HL-60 (cell line): Measurements from ENCODE around the gene CNOT8.

Experiments used
- DNase-seq, 2 experiments: peaks; one replicate each; pipeline ENCODE4 v3.0.0-alpha.2; 2010 to 2020; ENCODE audit warnings: low read depth in 1 of 2, low spot score in 1 of 2
- H3K27ac ChIP-seq: fragments of 250-450 bp; sonication (Bioruptor Pico); replicated peaks from 2 replicates; pipeline ENCODE4 v1.5.1; 2020; ENCODE audit warnings: mild to moderate bottlenecking, moderate library complexity
- H3K27me3 ChIP-seq: fragments of 250-450 bp; sonication (Bioruptor Pico); 2 replicates; pipeline ENCODE4 v1.5.1; 2021; ENCODE audit warnings: mild to moderate bottlenecking, moderate library complexity; ENCODE audit not compliant: insufficient read depth, poor library complexity, severe bottlenecking
- H3K4me3 ChIP-seq: replicated peaks from 2 replicates; pipeline ENCODE4 v1.5.1; 2011; ENCODE audit warnings: mild to moderate bottlenecking, control low read depth, low read length; ENCODE audit not compliant: insufficient read depth
- GABPA ChIP-seq: IDR thresholded peaks from 2 replicates; pipeline ENCODE4 v1.6.1; 2012; ENCODE audit warnings: low read depth
- POLR2AphosphoS5 ChIP-seq: IDR thresholded peaks from 2 replicates; pipeline ENCODE4 v1.6.1; 2012; ENCODE audit warnings: low read depth
- SPI1 ChIP-seq: IDR thresholded peaks from 2 replicates; pipeline ENCODE4 v1.6.1; 2012; ENCODE audit warnings: low read depth, mild to moderate bottlenecking, borderline replicate concordance
- TF ChIP-seq, protein P1 (sequence below): IDR thresholded peaks from 2 replicates; pipeline ENCODE4 v1.6.1; 2012; ENCODE audit warnings: low read depth; ENCODE audit not compliant: insufficient replicate concordance
- TF ChIP-seq, protein P2 (sequence below): IDR thresholded peaks from one replicate; pipeline ENCODE4 v1.5.1; 2011; ENCODE audit warnings: low read length, control low read depth, inconsistent platforms; ENCODE audit not compliant: insufficient read depth

The CNOT8 gene

DNA sequence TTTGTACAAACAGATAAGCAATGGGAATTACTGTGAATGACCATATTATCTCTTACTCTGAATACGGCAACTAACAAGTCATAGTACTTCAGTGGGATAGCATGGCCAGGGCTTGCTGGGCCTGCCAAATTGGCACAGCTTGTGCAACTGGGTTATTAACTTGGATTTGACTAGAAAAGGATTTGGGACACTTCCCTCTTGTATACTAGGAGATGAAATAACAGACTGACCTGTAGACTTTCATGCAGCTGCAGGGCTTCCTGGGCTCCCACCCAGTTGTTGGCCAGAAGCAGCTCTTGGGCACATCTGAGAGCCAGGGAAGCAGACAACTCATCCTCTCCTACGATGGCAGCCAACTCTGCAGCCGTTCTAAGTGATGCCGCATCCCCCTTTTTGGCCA lies 39.8 kb downstream of the CNOT8 start:
- Histone ChIP-seq H3K4me3 (no peak overlapping the region), H3K27ac (no peak overlapping the region), H3K27me3 (no peaks in the 10 kb centered on the region)
- DNase-seq = no peak
- TF ChIP-seq, protein P1, sequence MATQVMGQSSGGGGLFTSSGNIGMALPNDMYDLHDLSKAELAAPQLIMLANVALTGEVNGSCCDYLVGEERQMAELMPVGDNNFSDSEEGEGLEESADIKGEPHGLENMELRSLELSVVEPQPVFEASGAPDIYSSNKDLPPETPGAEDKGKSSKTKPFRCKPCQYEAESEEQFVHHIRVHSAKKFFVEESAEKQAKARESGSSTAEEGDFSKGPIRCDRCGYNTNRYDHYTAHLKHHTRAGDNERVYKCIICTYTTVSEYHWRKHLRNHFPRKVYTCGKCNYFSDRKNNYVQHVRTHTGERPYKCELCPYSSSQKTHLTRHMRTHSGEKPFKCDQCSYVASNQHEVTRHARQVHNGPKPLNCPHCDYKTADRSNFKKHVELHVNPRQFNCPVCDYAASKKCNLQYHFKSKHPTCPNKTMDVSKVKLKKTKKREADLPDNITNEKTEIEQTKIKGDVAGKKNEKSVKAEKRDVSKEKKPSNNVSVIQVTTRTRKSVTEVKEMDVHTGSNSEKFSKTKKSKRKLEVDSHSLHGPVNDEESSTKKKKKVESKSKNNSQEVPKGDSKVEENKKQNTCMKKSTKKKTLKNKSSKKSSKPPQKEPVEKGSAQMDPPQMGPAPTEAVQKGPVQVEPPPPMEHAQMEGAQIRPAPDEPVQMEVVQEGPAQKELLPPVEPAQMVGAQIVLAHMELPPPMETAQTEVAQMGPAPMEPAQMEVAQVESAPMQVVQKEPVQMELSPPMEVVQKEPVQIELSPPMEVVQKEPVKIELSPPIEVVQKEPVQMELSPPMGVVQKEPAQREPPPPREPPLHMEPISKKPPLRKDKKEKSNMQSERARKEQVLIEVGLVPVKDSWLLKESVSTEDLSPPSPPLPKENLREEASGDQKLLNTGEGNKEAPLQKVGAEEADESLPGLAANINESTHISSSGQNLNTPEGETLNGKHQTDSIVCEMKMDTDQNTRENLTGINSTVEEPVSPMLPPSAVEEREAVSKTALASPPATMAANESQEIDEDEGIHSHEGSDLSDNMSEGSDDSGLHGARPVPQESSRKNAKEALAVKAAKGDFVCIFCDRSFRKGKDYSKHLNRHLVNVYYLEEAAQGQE = no peak
- no peak for TF ChIP-seq SPI1
- TF ChIP-seq, protein P2, sequence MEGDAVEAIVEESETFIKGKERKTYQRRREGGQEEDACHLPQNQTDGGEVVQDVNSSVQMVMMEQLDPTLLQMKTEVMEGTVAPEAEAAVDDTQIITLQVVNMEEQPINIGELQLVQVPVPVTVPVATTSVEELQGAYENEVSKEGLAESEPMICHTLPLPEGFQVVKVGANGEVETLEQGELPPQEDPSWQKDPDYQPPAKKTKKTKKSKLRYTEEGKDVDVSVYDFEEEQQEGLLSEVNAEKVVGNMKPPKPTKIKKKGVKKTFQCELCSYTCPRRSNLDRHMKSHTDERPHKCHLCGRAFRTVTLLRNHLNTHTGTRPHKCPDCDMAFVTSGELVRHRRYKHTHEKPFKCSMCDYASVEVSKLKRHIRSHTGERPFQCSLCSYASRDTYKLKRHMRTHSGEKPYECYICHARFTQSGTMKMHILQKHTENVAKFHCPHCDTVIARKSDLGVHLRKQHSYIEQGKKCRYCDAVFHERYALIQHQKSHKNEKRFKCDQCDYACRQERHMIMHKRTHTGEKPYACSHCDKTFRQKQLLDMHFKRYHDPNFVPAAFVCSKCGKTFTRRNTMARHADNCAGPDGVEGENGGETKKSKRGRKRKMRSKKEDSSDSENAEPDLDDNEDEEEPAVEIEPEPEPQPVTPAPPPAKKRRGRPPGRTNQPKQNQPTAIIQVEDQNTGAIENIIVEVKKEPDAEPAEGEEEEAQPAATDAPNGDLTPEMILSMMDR = no peak
- no peak for TF ChIP-seq POLR2AphosphoS5
- TF ChIP-seq GABPA = no peak

- TF ChIP-seq GABPA (no peak), SPI1 (no peak), POLR2AphosphoS5 (no peak)
- TF ChIP-seq, protein P1 = no peak
- TF ChIP-seq, protein P2 = no peak
- Histone ChIP-seq H3K27ac (no peak overlapping the region), H3K4me3 (no peak overlapping the region), H3K27me3 (no peaks in the 10 kb centered on the region)
- DNase-seq = no peak
Observed at GRCh38 chr5:154899151-154899816, 40.9 kb downstream of the CNOT8 start.

DNA sequence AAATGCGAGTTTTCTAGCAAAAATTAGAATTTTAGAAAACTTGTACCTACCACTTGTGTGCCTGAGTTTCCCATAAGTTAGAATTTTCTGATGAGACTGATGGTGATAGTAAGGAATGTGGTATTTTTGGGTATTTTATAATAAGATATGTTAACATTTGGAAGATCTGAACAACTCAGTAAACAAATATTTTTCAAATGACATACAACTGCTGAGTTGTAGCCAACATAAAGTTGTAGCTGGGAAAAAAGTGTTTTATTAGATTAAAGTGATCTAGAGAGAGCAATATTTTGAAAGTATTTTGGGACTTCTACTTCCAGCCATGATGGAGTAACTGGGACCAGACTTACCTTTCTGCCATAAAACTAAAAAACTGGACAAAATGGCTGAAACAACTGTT lies 41.6 kb downstream of the CNOT8 start:
- no peak for DNase-seq
- H3K27ac ChIP-seq = no peak overlapping the region
- H3K4me3 ChIP-seq = no peak overlapping the region
- no peaks in the 10 kb centered on the region for H3K27me3 ChIP-seq
- no peak for TF ChIP-seq GABPA
- TF ChIP-seq, protein P2 = no peak
- TF ChIP-seq, protein P1 = no peak
- no peak for TF ChIP-seq POLR2AphosphoS5
- TF ChIP-seq SPI1 = no peak
